Skin of body (tissue), 2 donors: ENCODE results near the gene MAST4. TPM values are rescaled to one million over a fixed set of nuclear protein-coding genes. Genes with fewer than 3 reads are reported as not detected.
A peak's percentile ranks its signal among the peaks of the same experiment; 100 is the strongest.

Experiments
- DNase-seq: peaks from one replicate; lab custom pipeline; 2025; lab: John Stamatoyannopoulos, UW
- total RNA-seq: library from RNA; depleted of rRNA; stranded (reverse); fragments of >200 nt; gene quantifications from one replicate; pipeline ENCODE4 v1.2.3, GENCODE V29; 2014

Gene MAST4
- total RNA-seq, 1 donor from 2014 or later = 39.6 TPM

- DNase-seq = no peak
These were observed 606.6 kb downstream of the MAST4 start for GRCh38 chr5:67202828-67203227.

GRCh38 chr5:67203701-67204074 is 607.5 kb downstream of the MAST4 start:
- no peak for DNase-seq

GRCh38 chr5:67204821-67205220 is 608.6 kb downstream of the MAST4 start:
- DNase-seq = no peak

GRCh38 chr5:67205981-67206380 is 609.8 kb downstream of the MAST4 start:
- no peak for DNase-seq

- DNase-seq = no peak
These were observed 610.3 kb downstream of the MAST4 start for GRCh38 chr5:67206461-67206860.

- DNase-seq = no peak
These were observed 610.7 kb downstream of the MAST4 start for GRCh38 chr5:67206929-67207328.

- DNase-seq = no peak
These were observed 612.2 kb downstream of the MAST4 start for GRCh38 chr5:67208403-67208802.

GRCh38 chr5:67209141-67209771 is 613.1 kb downstream of the MAST4 start:
- DNase-seq = peak; percentile 70

GRCh38 chr5:67211926-67212325 is 615.7 kb downstream of the MAST4 start:
- no peak for DNase-seq

GRCh38 chr5:67214036-67214435 is 617.8 kb downstream of the MAST4 start:
- DNase-seq = no peak

GRCh38 chr5:67214707-67215447 is 618.7 kb downstream of the MAST4 start:
- DNase-seq = no peak

GRCh38 chr5:67215519-67216471 is 619.6 kb downstream of the MAST4 start:
- peak; percentile 14 for DNase-seq

- DNase-seq = no peak
These were observed 620.4 kb downstream of the MAST4 start for GRCh38 chr5:67216564-67216963.
